Loucy (cell line): ENCODE measurements around the gene PLCG2.

Experiments
- EZH2phosphoT487 ChIP-seq: fragments of 200-600 bp; IDR thresholded peaks from 2 replicates; pipeline ENCODE4 v1.6.1; 2018; ENCODE audit warnings: antibody characterized with exemption, mild to moderate bottlenecking, moderate library complexity, borderline replicate concordance
- TF ChIP-seq, protein P1 (sequence below): fragments of 200-600 bp; sonication (generic); conservative IDR thresholded peaks from 2 replicates; pipeline ENCODE4 v1.5.1; 2014; ENCODE audit warnings: mild to moderate bottlenecking, antibody characterized with exemption, low read length

GRCh38 chr16:81842564-81843242 lies 63.6 kb downstream of the PLCG2 start:
- TF ChIP-seq, protein P1, sequence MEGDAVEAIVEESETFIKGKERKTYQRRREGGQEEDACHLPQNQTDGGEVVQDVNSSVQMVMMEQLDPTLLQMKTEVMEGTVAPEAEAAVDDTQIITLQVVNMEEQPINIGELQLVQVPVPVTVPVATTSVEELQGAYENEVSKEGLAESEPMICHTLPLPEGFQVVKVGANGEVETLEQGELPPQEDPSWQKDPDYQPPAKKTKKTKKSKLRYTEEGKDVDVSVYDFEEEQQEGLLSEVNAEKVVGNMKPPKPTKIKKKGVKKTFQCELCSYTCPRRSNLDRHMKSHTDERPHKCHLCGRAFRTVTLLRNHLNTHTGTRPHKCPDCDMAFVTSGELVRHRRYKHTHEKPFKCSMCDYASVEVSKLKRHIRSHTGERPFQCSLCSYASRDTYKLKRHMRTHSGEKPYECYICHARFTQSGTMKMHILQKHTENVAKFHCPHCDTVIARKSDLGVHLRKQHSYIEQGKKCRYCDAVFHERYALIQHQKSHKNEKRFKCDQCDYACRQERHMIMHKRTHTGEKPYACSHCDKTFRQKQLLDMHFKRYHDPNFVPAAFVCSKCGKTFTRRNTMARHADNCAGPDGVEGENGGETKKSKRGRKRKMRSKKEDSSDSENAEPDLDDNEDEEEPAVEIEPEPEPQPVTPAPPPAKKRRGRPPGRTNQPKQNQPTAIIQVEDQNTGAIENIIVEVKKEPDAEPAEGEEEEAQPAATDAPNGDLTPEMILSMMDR, result peak; percentile 26; the same call in 1 of the 2 replicates
- no peak for TF ChIP-seq EZH2phosphoT487
